GM12864 (cell line): ENCODE measurements around the gene CCSER2.

Experiments used
- DNase-seq: peaks from one replicate; pipeline ENCODE4 v3.0.0-alpha.2; 2011; ENCODE audit warnings: low read depth
- H3K4me3 ChIP-seq: 2 replicates; pipeline ENCODE4 v1.5.1; 2011; ENCODE audit warnings: mild to moderate bottlenecking, low read depth, low read length, control low read depth
- TF ChIP-seq, protein P1 (sequence below): IDR thresholded peaks from 2 replicates; pipeline ENCODE4 v1.5.1; 2011; ENCODE audit warnings: low read depth, mild to moderate bottlenecking, moderate library complexity, low read length, control low read depth, inconsistent platforms; ENCODE audit errors: missing control alignments

CCSER2 gene

DNA sequence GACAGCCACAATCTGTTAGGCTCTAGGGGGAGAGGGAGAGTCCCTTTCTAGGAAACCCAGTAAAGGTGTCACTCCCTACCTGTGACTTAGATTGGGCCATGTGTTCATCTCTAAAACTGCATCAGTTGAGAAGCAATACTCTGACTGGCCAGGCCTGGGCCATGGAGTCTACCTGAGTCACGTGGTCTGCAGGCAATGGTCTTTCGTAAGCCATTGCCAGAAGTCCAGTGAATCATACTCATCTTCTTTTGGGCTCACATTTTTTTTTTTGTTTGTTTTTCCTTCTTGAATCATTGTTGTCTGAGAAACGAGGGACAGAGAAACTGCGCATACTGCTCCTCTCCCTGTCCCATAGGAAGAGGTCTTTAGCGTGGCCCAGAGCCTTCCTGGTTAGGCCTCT, 215.6 kb downstream of the CCSER2 start:
- no peak overlapping the region for H3K4me3 ChIP-seq
- TF ChIP-seq, protein P1, sequence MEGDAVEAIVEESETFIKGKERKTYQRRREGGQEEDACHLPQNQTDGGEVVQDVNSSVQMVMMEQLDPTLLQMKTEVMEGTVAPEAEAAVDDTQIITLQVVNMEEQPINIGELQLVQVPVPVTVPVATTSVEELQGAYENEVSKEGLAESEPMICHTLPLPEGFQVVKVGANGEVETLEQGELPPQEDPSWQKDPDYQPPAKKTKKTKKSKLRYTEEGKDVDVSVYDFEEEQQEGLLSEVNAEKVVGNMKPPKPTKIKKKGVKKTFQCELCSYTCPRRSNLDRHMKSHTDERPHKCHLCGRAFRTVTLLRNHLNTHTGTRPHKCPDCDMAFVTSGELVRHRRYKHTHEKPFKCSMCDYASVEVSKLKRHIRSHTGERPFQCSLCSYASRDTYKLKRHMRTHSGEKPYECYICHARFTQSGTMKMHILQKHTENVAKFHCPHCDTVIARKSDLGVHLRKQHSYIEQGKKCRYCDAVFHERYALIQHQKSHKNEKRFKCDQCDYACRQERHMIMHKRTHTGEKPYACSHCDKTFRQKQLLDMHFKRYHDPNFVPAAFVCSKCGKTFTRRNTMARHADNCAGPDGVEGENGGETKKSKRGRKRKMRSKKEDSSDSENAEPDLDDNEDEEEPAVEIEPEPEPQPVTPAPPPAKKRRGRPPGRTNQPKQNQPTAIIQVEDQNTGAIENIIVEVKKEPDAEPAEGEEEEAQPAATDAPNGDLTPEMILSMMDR = no peak
- no peak for DNase-seq

DNA sequence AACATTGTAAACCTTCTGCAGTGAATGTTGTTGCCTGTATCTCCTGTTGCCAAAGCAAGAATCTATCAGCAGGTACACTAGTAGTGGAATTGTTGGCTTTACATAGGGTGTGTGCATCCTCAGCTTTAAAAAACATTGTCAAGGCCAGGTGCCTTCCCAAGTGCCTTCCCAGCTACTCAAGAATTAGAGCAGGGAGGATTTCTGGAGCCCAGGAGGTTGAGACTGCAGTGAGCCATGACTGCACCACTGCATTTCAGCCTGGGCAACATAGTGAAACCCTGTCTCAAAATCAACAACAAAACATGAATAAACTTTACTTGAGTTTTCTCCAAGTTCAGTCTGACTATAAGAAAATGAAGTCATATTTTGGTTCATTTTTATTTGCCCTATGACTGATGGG, 217.3 kb downstream of the CCSER2 start:
- H3K4me3 ChIP-seq = no peak overlapping the region
- TF ChIP-seq, protein P1 = no peak
- no peak for DNase-seq

- no peak for DNase-seq
- TF ChIP-seq, protein P1 = no peak
- H3K4me3 ChIP-seq = no peak overlapping the region
These were observed 218.2 kb downstream of the CCSER2 start for GRCh38 chr10:84546609-84547008.

- no peak for DNase-seq
- H3K4me3 ChIP-seq = no peak overlapping the region
- TF ChIP-seq, protein P1 = no peak
These were observed 219.2 kb downstream of the CCSER2 start for GRCh38 chr10:84547616-84548015.

DNA sequence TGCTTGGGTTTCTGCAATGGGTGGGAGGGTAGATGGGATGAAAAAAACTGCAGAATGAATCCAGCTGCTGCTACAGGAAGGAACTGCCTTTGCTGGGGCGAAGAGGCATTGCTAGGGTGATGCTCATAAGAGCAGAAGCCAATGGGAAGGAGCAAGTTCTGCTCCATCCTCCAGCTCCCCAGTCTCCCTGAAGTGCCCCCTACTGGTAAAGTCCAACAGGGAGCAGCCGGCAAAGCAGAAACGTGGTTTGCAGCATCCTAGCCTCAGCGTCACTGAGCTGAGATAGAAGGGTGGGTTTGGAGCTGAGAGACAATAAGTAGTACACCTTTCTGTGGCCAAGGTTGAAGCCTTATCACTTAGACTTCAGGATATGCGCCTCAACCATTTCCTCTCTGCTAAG, 220.5 kb downstream of the CCSER2 start:
- H3K4me3 ChIP-seq = no peak overlapping the region
- TF ChIP-seq, protein P1 = peak; percentile 57
- no peak for DNase-seq

DNA sequence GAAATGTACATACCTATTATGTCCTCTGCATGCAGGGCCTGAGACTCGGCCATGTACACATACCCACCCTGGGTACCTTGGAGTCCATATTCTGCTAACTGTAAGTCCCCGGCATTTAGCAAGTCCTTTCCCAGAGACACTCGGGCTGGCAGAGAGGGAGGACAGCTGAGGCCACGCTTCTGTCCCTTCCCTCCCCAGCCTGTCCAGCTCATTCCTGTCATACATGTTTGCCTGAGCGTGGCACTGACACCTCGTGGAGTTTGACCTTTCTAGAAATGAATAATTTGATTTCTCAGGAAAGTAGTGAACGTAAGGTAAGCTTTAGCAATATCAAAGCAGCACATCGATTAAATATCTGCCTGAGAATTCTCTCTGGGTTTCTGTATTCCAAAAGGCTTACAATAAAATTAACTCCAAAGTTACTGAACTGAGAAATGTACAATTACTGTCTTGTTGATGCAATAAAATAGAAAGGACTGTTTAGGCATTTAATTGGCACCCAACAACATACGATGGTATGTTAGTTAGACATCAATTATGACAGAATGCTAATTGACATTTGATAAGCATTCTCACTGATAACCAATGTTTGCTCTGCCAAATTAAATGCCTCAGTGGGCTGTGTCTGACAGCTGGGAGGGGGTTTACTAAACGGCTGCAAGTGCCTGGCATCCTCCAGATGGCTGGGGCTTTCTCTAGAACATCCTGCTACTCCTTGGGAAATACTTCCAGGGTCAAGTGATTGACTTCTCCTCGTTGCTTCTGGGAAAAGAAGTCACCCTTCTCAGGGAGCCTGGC, 221.2 kb downstream of the CCSER2 start:
- DNase-seq = no peak
- H3K4me3 ChIP-seq = no peak overlapping the region
- TF ChIP-seq, protein P1 = no peak
